NCI-H2171 treated with DMSO at 0.1 percent for 48 hours (cell line): ENCODE data around the gene PCDH9.

Experiments
- DNase-seq: peaks from one replicate; lab custom pipeline; 2025; lab: John Stamatoyannopoulos, UW

The PCDH9 gene

GRCh38 chr13:66969291-66969690, 260.8 kb downstream of the PCDH9 start:
- DNase-seq: no peak

GRCh38 chr13:66967811-66968597, 262.1 kb downstream of the PCDH9 start:
- DNase-seq: peak; percentile 15

GRCh38 chr13:66965181-66965580, 265.0 kb downstream of the PCDH9 start:
- peak; percentile 33 for DNase-seq

GRCh38 chr13:66962953-66963352, 267.2 kb downstream of the PCDH9 start:
- DNase-seq: no peak

GRCh38 chr13:66958611-66959010, 271.5 kb downstream of the PCDH9 start:
- DNase-seq: peak; percentile 48

GRCh38 chr13:66952507-66952906, 277.6 kb downstream of the PCDH9 start:
- DNase-seq: peak; percentile 23

GRCh38 chr13:66951426-66951825, 278.7 kb downstream of the PCDH9 start:
- DNase-seq: peak; percentile 61

- peak; percentile 95 for DNase-seq
These were observed 279.5 kb downstream of the PCDH9 start for GRCh38 chr13:66950666-66951065.

- no peak for DNase-seq
These were observed 281.2 kb downstream of the PCDH9 start for GRCh38 chr13:66948910-66949309.

- peak; percentile 67 for DNase-seq
These were observed 286.6 kb downstream of the PCDH9 start for GRCh38 chr13:66943530-66943929.

GRCh38 chr13:66940113-66940512, 290.0 kb downstream of the PCDH9 start:
- DNase-seq: no peak

- DNase-seq: no peak
These were observed 292.7 kb downstream of the PCDH9 start for GRCh38 chr13:66937423-66937822.

GRCh38 chr13:66933994-66934393, 296.1 kb downstream of the PCDH9 start:
- no peak for DNase-seq

- no peak for DNase-seq
These were observed 296.6 kb downstream of the PCDH9 start for GRCh38 chr13:66933527-66933926.

- DNase-seq: no peak
These were observed 302.6 kb downstream of the PCDH9 start for GRCh38 chr13:66927562-66927961.

- no peak for DNase-seq
These were observed 303.1 kb downstream of the PCDH9 start for GRCh38 chr13:66926851-66927524.

- DNase-seq: no peak
These were observed 303.8 kb downstream of the PCDH9 start for GRCh38 chr13:66926200-66926850.

- peak; percentile 35 for DNase-seq
These were observed 307.7 kb downstream of the PCDH9 start for GRCh38 chr13:66922444-66922843.

- DNase-seq: no peak
These were observed 308.7 kb downstream of the PCDH9 start for GRCh38 chr13:66921437-66921836.

- DNase-seq: no peak
These were observed 314.4 kb downstream of the PCDH9 start for GRCh38 chr13:66915596-66916185.

GRCh38 chr13:66914155-66914554, 316.0 kb downstream of the PCDH9 start:
- no peak for DNase-seq

GRCh38 chr13:66911411-66911939, 318.7 kb downstream of the PCDH9 start:
- DNase-seq: no peak
